Naive thymus-derived CD4-positive, alpha-beta T cell (primary cell): ENCODE measurements around the gene CCDC110. TPM values are rescaled to one million over a fixed set of nuclear protein-coding genes. Genes with fewer than 3 reads are reported as not detected.

Experiments
- ATAC-seq: fragments of 150-1000 bp; cut with Tn5 transposase; 2 replicates; pipeline ENCODE4 v1.10.0; 2021; ENCODE audit warnings: mild to moderate bottlenecking, moderate library complexity
- CTCF ChIA-PET: fragments of 350-600 bp; sonication (Branson Sonifier 250); formaldehyde crosslinking; loops from one replicate; lab custom pipeline; 2021; ENCODE audit warnings: antibody characterized with exemption; lab: Charles Lee
- POLR2A ChIA-PET: fragments of 350-600 bp; sonication (Branson Sonifier 250); formaldehyde crosslinking; loops from one replicate; lab custom pipeline; 2021; ENCODE audit warnings: antibody characterized with exemption, inconsistent platforms; lab: Charles Lee
- DNase-seq, 9 donors: peaks; one replicate each; pipeline versions ENCODE4 v3.0.0 to v3.0.0-alpha.2; 2020 to 2022; ENCODE audit warnings: mixed read lengths in 1 of 9
- H3K27ac ChIP-seq: one replicate; pipeline ENCODE4 v1.7.0; 2013; ENCODE audit warnings: mild to moderate bottlenecking, low read depth, low read length, moderate library complexity
- H3K27me3 ChIP-seq, 2 donors: one replicate each; pipeline ENCODE4 v1.7.0; 2013; ENCODE audit warnings: low read length in 2 of 2, mild to moderate bottlenecking in 2 of 2, moderate library complexity in 2 of 2; ENCODE audit not compliant: control insufficient read depth in 2 of 2, insufficient read depth in 2 of 2
- H3K36me3 ChIP-seq, 3 experiments: 1 replicate in 2 of 3; 2 replicates in 1 of 3; pipeline ENCODE4 v1.7.0; 2013; ENCODE audit warnings: low read length in 3 of 3, mild to moderate bottlenecking in 3 of 3, moderate library complexity in 1 of 3; ENCODE audit not compliant: insufficient read depth in 3 of 3, control insufficient read depth in 2 of 3
- H3K4me1 ChIP-seq, 2 donors: one replicate each; pipeline ENCODE4 v1.7.0; 2013; ENCODE audit warnings: low read length in 2 of 2, mild to moderate bottlenecking in 2 of 2, moderate library complexity in 1 of 2; ENCODE audit not compliant: control insufficient read depth in 2 of 2, insufficient read depth in 2 of 2
- H3K4me3 ChIP-seq: 2 replicates; pipeline ENCODE4 v1.7.0; 2013; ENCODE audit warnings: mild to moderate bottlenecking, low read length
- H3K9me3 ChIP-seq, 3 experiments: 1 replicate in 2 of 3; 2 replicates in 1 of 3; pipeline ENCODE4 v1.7.0; 2013; ENCODE audit warnings: low read length in 3 of 3; ENCODE audit not compliant: control insufficient read depth in 2 of 3
- H3K27ac Mint-ChIP-seq, 9 donors: one replicate each; pipeline ENCODE4 v1.8.0; 2020 to 2022; ENCODE audit warnings: mixed read lengths in 9 of 9, mild to moderate bottlenecking in 8 of 9, moderate library complexity in 5 of 9, inconsistent platforms in 2 of 9
- H3K27me3 Mint-ChIP-seq, 5 donors: one replicate each; pipeline ENCODE4 v1.8.0; 2021 to 2022; ENCODE audit warnings: mixed read lengths in 5 of 5, mild to moderate bottlenecking in 1 of 5
- H3K36me3 Mint-ChIP-seq, 5 donors: one replicate each; pipeline ENCODE4 v1.8.0; 2020 to 2022; ENCODE audit warnings: mixed read lengths in 5 of 5, mild to moderate bottlenecking in 3 of 5, inconsistent platforms in 1 of 5
- H3K4me1 Mint-ChIP-seq, 7 donors: one replicate each; pipeline ENCODE4 v1.8.0; 2020 to 2022; ENCODE audit warnings: mixed read lengths in 7 of 7, mild to moderate bottlenecking in 3 of 7, inconsistent platforms in 1 of 7
- H3K4me3 Mint-ChIP-seq, 10 donors: one replicate each; pipeline ENCODE4 v1.8.0; 2020 to 2022; ENCODE audit warnings: mild to moderate bottlenecking in 10 of 10, mixed read lengths in 10 of 10, moderate library complexity in 6 of 10, inconsistent platforms in 2 of 10
- H3K9me3 Mint-ChIP-seq, 11 donors: one replicate each; pipeline ENCODE4 v1.8.0; 2020 to 2022; ENCODE audit warnings: mixed read lengths in 11 of 11, mild to moderate bottlenecking in 4 of 11, inconsistent platforms in 1 of 11, moderate library complexity in 1 of 11
- intact Hi-C, 2 donors: fragments of 100-400 bp; cut with micrococcal nuclease; formaldehyde crosslinking; loops; one replicate each; pipeline ENCODE4 v1.15.1; 2023
- polyA plus RNA-seq, 2 donors: library from polyadenylated mRNA; unstranded; fragments of 300-500 nt; fragmentation: Illumina TruSeq; gene quantifications; one replicate each; pipeline ENCODE4 v1.2.3, GENCODE V29; 2021
- total RNA-seq, 6 experiments: library from RNA in 5 of 6; stranded (reverse) in 5 of 6; gene quantifications; 1 replicate in 5 of 6; 2 replicates in 1 of 6; pipeline ENCODE4 v1.2.3 and lab custom pipeline; 2021 to 2026

Gene CCDC110
- total and polyA plus RNA-seq, 7 experiments from 2014 or later, result 0.42 to 1.8 (median 0.74) TPM; not detected in 1

DNA sequence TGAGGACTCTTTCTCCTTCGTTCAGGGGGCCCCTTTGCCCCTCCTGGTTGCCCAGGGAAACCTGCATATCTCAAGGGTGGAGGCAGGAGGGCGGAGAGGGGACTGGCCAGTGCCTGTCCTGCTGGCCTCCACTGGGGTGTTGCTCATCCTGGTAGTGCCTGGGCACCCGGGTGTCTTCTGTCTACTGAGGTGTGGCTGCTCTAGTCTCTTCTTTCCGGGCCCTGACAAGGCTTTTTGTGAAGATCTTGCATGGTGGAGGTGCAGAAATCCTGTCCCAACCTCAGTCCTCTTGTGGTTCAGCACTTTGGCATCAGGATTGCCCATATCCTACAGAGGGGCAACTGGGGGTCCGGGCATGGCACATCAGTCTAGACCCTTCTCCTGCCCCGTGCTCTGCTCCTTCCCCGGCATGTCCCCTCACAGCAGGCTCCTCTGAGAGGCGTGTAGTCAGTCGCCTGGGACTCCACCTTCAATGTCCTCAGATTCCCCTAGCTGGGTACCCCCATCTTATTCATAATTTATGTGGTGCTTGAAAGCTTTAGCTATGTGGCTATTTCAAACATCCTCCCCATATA, 1.9 kb downstream of the CCDC110 start:
- peaks cover 0 to 3% of the 10 kb centered on the region in 2 donors for H3K4me1 ChIP-seq
- peaks cover 5 to 18% (median 9%) of the 10 kb centered on the region in 7 donors for H3K4me1 Mint-ChIP-seq
- no peak overlapping the region for H3K4me3 Mint-ChIP-seq
- H3K4me3 ChIP-seq, result no peak overlapping the region
- CTCF ChIA-PET, result interaction anchor here (0.5 kb wide), 1 partner anchor 10 kb away, joined by 3 read pairs; no protein-coding TSS in a partner anchor
- H3K36me3 Mint-ChIP-seq, result no peaks in the 10 kb centered on the region
- H3K36me3 ChIP-seq, result no peaks in the 10 kb centered on the region
- H3K27ac Mint-ChIP-seq, result peak overlapping the region in 7 of 9 donors; percentile 5 to 79 (median 39)
- H3K27me3 Mint-ChIP-seq, result peaks cover 0 to 67% (median 5%) of the 10 kb centered on the region in 5 donors
- no peak overlapping the region for H3K27ac ChIP-seq
- H3K9me3 ChIP-seq, result no peaks in the 10 kb centered on the region
- ATAC-seq, result no peak
- H3K9me3 Mint-ChIP-seq, result peaks cover 0 to 2% (median 0%) of the 10 kb centered on the region in 11 donors
- H3K27me3 ChIP-seq, result no peaks in the 10 kb centered on the region
- peak in 3 of 9 donors; percentile 5 to 8 (median 7) for DNase-seq
- intact Hi-C loops, result loop anchor here (2.0 to 5.0 kb wide), 6 partner anchors 327 to 1811 kb away; partner anchors contain the start of genes CYP4V2 (in 2 of the 2), ACSL1 (in 1 of the 2), RWDD4 (in 1 of the 2) and SLC25A4 (in 1 of the 2)
- POLR2A ChIA-PET, result interaction anchor here (0.6 to 0.7 kb wide), 2 partner anchors 44 to 273 kb away, joined by 3 read pairs; partner anchors contain the start of gene UFSP2

DNA sequence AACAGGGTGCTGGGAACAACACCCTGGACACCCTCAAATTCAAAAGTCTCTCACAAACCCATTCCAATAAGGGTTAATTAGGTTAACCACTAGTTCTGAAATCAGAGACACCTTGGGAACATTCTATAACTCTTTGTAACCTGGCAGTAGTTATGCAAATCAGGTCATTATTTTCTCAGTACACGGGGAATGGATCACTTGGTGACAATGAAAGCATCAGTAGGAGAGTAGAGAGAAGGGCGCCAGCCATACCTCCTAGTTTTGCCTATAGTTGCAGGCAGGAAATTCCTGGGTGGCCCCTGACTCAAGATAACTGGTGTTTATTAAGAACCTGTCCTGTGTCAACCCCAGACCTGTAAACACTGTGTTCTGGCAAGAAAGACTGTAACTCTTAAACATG, 2.5 kb downstream of the CCDC110 start:
- Mint-ChIP-seq H3K27ac (peak overlapping the region in 2 of 9 donors; percentile 5 to 21), H3K9me3 (peaks cover 0 to 2% (median 0%) of the 10 kb centered on the region in 11 donors), H3K27me3 (peaks cover 0 to 71% (median 5%) of the 10 kb centered on the region in 5 donors), H3K4me1 (peaks cover 5 to 18% (median 9%) of the 10 kb centered on the region in 7 donors), H3K4me3 (no peak overlapping the region), H3K36me3 (no peaks in the 10 kb centered on the region)
- no peak overlapping the region for H3K4me3 ChIP-seq
- no peak overlapping the region for H3K27ac ChIP-seq
- H3K9me3 ChIP-seq, result no peaks in the 10 kb centered on the region
- no peaks in the 10 kb centered on the region for H3K27me3 ChIP-seq
- no peak for DNase-seq
- intact Hi-C loops, result no loop called here
- no peak for ATAC-seq
- no peaks in the 10 kb centered on the region for H3K36me3 ChIP-seq
- ChIA-PET POLR2A (no interaction called here), CTCF (interaction anchor here (0.5 kb wide), 1 partner anchor 11 kb away, joined by 3 read pairs; no protein-coding TSS in a partner anchor)
- H3K4me1 ChIP-seq, result peaks cover 0 to 3% of the 10 kb centered on the region in 2 donors

DNA sequence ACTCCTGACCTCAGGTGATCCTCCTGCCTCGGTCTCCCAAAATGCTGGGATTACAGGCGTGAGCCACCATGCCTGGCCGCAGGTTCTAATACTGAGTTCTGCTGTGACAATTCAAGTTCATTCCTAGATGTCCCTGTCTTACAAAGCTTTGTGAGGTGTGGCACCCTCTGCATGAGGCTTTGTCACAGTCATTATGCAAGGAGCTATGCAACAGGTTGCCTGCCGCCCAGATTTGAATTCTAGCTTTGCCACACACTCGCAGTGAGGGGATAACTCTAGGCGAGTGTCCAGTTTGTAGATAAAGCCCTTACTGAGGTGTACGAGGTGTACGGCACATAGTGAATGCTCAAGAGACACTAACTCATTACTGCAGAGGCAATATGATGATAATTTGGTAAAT, 3.5 kb downstream of the CCDC110 start:
- peaks cover 0 to 3% of the 10 kb centered on the region in 2 donors for H3K4me1 ChIP-seq
- no peak overlapping the region for H3K4me3 Mint-ChIP-seq
- ATAC-seq (no peak), DNase-seq (no peak)
- no peaks in the 10 kb centered on the region for H3K36me3 Mint-ChIP-seq
- no peaks in the 10 kb centered on the region for H3K27me3 ChIP-seq
- no peak overlapping the region for H3K27ac ChIP-seq
- no peaks in the 10 kb centered on the region for H3K36me3 ChIP-seq
- CTCF ChIA-PET, result interaction anchor here (0.9 kb wide), 1 partner anchor 14 kb away, joined by 4 read pairs; no protein-coding TSS in a partner anchor
- H3K9me3 ChIP-seq, result no peaks in the 10 kb centered on the region
- H3K9me3 Mint-ChIP-seq, result peaks cover 0 to 2% (median 0%) of the 10 kb centered on the region in 11 donors
- H3K27me3 Mint-ChIP-seq, result peaks cover 0 to 63% (median under 1%) of the 10 kb centered on the region in 5 donors
- peaks cover 5 to 18% (median 9%) of the 10 kb centered on the region in 7 donors for H3K4me1 Mint-ChIP-seq
- POLR2A ChIA-PET, result no interaction called here
- no peak overlapping the region for H3K4me3 ChIP-seq
- no peak overlapping the region for H3K27ac Mint-ChIP-seq
- intact Hi-C loops, result no loop called here

DNA sequence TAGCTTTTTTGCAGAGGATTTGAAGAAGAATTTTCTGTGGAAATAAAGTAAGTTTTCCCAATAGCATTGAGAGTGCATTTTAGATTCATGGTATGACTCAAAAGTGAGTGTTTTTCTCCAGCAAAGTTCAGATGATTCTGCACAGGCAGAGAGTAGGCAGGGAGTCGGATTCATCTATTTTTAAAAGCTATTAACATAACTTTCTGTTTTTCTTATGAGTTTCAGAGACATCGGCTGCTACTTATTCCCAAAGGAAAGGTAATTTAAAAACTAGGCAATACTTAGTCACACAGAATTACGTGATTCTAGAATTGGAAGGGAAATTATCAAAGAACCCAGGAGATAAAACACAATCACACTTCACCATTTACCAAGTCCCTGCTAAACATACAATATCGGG, 4.4 kb downstream of the CCDC110 start:
- CTCF ChIA-PET, result no interaction called here
- no peak overlapping the region for H3K4me3 Mint-ChIP-seq
- peaks cover 0 to 2% (median 0%) of the 10 kb centered on the region in 11 donors for H3K9me3 Mint-ChIP-seq

DNA sequence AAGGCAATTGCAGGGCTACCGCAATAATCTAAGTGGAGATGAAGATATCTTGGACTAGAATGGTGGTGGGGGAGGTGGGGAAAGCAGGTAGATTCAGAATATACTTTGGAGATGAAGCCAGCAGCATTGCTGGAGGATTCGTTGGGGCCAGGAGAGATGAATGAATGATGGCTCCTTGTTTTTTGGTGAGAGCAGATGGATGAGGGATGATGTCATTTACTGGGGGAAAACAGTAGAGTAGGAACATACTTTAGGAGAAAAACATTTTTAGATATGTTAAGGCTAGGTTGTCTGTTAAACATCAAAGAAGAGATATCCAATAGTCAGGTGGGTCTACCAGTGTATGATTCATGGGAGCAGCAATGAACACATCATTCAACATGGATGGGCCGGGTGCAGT, 5.8 kb downstream of the CCDC110 start:
- POLR2A ChIA-PET, result no interaction called here
- Mint-ChIP-seq H3K4me3 (no peak overlapping the region), H3K4me1 (peaks cover 0 to 15% (median 5%) of the 10 kb centered on the region in 7 donors), H3K36me3 (no peaks in the 10 kb centered on the region), H3K27me3 (peaks cover 0 to 56% (median 0%) of the 10 kb centered on the region in 5 donors), H3K27ac (peak overlapping the region in 1 of 9 donors; percentile 9), H3K9me3 (peaks cover 0 to 2% (median 0%) of the 10 kb centered on the region in 11 donors)
- Histone ChIP-seq H3K27ac (no peak overlapping the region), H3K9me3 (no peaks in the 10 kb centered on the region), H3K36me3 (no peaks in the 10 kb centered on the region), H3K27me3 (no peaks in the 10 kb centered on the region), H3K4me3 (no peak overlapping the region), H3K4me1 (no peaks in the 10 kb centered on the region)
- CTCF ChIA-PET, result no interaction called here
- no peak for DNase-seq
- no peak for ATAC-seq
- intact Hi-C loops, result no loop called here

More for the DNA sequence above, 4.4 kb downstream of the CCDC110 start:
- no peak overlapping the region for H3K27ac ChIP-seq
- Mint-ChIP-seq H3K36me3 (no peaks in the 10 kb centered on the region), H3K27ac (no peak overlapping the region), H3K4me1 (peaks cover 4 to 17% (median 9%) of the 10 kb centered on the region in 7 donors), H3K27me3 (peaks cover 0 to 57% (median 0%) of the 10 kb centered on the region in 5 donors)
- H3K9me3 ChIP-seq, result no peaks in the 10 kb centered on the region
- peaks cover 0 to 2% of the 10 kb centered on the region in 2 donors for H3K4me1 ChIP-seq
- no peak for DNase-seq
- POLR2A ChIA-PET, result no interaction called here
- ATAC-seq, result no peak
- no peaks in the 10 kb centered on the region for H3K36me3 ChIP-seq
- H3K4me3 ChIP-seq, result no peak overlapping the region
- intact Hi-C loops, result no loop called here
- H3K27me3 ChIP-seq, result no peaks in the 10 kb centered on the region

DNA sequence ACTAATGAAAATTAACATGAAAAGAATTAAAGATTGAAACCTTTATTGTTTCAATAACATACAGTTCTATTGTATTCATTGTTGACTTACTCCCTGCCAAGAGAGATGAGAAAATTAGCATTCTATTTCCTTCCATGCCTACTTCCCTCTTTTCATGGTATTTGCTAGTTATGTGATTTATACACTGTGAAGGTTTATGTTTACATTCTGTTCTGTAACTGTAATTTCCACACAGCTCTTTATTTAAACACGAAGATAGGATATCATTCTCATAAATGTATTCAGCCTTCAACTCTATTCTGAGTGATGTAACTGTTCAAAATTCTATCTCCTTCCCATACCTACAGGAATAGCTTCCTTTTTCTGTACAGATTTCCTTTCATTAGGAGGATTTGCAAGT, 6.6 kb downstream of the CCDC110 start:
- Mint-ChIP-seq H3K36me3 (peaks cover 0 to 6% (median 0%) of the 10 kb centered on the region in 5 donors), H3K4me3 (no peak overlapping the region), H3K4me1 (peaks cover 0 to 7% (median 0%) of the 10 kb centered on the region in 7 donors), H3K9me3 (peaks cover 0 to 2% (median 0%) of the 10 kb centered on the region in 11 donors), H3K27me3 (peaks cover 0 to 58% (median 4%) of the 10 kb centered on the region in 5 donors), H3K27ac (no peak overlapping the region)
- Histone ChIP-seq H3K36me3 (no peaks in the 10 kb centered on the region), H3K4me1 (no peaks in the 10 kb centered on the region), H3K9me3 (no peaks in the 10 kb centered on the region), H3K27me3 (no peaks in the 10 kb centered on the region), H3K27ac (no peak overlapping the region), H3K4me3 (no peak overlapping the region)
- ChIA-PET CTCF (no interaction called here), POLR2A (no interaction called here)
- intact Hi-C loops, result no loop called here
- DNase-seq (no peak), ATAC-seq (no peak)
